DLD1 (cell line): Measurements from ENCODE around the gene ZNF274.
"Not testable (repeated sequence)": the region's sequence is repeated elsewhere in the genome, so short reads cannot be mapped to it uniquely, and the experiment has no call there.

Experiments used
- in situ Hi-C: cut with HindIII; loops from 2 replicates; pipeline ENCODE4 v1.10.0; 2017; ENCODE audit warnings: low sequenced_read_pairs

The ZNF274 gene

DNA sequence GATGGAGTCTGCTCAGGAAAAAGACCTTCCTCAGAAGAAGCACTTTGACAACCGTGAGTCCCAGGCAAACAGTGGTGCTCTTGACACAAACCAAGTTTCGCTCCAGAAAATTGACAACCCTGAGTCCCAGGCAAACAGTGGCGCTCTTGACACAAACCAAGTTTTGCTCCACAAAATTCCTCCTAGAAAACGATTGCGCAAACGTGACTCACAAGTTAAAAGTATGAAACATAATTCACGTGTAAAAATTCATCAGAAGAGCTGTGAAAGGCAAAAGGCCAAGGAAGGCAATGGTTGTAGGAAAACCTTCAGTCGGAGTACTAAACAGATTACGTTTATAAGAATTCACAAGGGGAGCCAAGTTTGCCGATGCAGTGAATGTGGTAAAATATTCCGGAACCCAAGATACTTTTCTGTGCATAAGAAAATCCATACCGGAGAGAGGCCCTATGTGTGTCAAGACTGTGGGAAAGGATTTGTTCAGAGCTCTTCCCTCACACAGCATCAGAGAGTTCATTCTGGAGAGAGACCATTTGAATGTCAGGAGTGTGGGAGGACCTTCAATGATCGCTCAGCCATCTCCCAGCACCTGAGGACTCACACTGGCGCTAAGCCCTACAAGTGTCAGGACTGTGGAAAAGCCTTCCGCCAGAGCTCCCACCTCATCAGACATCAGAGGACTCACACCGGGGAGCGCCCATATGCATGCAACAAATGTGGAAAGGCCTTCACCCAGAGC lies 29.6 kb downstream of the ZNF274 start:
- in situ Hi-C loops, result no loop called here

DNA sequence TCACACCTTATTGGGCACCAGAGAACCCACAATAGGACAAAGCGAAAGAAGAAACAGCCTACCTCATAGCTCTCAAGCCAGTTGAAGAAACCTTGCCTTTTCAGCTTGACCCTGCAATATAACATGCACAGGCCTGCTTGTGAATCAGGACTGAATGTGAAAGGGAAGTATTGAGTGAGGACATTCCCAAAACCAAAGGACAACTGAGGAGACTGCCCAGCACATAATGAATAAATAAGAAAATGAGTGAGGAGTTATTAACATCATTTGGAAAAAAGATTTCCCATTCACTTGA lies 30.2 kb downstream of the ZNF274 start:
- in situ Hi-C loops, result no loop called here

DNA sequence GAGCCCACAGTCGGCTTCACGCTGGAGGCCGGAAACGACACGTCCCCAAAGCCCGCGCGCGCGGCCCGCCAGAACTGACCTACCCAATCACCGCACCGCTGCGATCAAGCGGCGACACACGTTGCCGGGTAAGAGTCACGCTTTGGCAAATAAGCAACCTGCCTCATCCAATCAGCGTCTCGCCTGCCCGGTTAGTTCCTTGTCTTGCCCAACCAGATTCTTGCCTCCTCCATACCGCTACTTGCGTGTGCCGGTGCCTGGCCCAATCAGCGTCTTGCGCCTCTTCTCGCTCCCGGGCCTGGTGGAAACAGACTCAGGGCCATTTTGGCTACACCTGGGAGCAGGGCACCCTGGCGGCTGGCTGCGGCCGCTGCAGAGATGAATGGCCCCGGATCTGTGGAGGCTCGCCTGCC lies 34.2 kb downstream of the ZNF274 start:
- in situ Hi-C loops, result no loop called here

DNA sequence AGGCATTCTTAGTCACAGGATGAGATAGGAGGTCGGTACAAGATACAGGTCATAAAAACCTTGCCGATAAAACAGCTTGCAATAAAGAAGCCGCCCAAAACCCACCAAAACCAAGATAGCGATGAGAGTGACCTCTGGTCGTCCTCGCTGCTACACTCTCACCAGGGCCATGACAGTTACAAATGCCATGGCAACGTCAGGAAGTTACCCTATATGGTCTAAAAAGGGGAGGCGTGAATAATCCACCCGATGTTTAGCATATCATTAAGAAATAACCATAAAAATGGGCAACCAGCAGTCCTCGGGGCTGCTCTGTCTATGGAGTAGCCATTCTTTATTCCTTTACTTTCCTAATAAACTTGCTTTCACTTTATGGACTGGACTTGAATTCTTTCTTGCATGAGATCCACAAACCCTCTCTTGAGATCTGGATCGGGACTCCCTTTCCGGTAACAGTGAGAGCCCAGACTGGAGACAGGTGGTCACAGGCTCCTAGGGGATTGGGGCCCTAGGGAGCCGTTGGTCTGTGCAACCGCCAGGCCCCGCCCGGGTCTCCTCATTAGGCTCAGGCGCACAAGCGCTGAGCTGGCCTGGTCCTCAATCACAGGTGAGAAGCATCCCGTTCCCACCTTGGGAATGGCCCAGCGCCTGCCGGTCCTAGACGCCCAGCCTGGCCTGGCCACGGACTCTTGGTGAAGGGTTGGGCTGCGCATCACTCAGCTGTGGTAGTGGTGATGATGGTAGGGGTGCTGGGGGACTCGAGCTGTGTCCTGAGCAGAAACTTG lies 34.9 kb downstream of the ZNF274 start:
- in situ Hi-C loops, result no loop called here

DNA sequence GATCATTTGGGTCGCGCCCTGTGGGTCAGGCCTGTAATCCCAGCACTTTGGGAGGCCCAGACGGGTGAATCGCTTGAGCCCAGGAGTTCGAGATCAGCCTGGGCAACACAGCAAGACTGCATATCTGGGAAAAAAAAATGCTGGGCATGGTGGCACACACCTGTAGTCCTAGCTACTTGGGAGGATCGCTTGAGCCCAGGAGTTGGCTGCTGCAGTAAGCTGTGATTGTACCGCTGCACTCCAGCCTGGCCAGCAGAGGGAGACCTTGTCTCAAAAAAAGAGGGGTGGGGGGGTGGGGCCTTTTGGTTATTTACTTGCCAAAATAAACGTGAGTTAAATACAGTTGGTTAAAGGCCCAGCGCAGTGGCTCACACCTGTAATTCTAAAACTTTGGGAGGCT lies 36.0 kb downstream of the ZNF274 start:
- in situ Hi-C loops, result no loop called here

DNA sequence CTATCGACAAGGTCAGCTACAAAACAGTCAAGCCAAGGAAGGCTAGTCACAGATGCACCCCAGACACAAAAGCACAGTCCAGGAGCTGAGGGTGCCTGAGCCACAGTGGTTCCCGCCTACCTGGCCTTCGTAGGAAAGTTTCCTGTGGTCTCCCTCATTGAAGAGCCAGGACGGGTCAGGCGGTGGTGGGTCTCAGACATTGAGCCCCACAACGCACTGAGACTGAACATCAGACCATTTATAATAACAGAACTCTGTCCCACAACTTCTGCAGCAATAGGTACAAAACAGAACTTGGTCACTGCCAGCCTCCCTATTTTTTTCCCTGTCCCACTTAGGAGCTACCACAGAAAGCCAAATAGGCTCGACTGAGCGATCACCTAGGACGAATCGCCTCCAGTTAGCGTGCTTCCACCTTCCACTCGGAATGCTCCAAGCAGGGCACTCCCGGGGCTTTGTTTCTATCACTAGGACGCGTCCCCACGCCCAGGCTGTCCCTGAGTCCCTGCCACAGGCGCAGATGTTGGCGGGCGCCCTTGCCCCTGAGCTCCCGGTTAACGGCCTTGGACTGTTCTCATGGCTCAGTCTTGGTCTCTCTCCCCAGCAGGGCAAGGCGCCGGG lies 45.2 kb downstream of the ZNF274 start:
- in situ Hi-C loops, result no loop called here

DNA sequence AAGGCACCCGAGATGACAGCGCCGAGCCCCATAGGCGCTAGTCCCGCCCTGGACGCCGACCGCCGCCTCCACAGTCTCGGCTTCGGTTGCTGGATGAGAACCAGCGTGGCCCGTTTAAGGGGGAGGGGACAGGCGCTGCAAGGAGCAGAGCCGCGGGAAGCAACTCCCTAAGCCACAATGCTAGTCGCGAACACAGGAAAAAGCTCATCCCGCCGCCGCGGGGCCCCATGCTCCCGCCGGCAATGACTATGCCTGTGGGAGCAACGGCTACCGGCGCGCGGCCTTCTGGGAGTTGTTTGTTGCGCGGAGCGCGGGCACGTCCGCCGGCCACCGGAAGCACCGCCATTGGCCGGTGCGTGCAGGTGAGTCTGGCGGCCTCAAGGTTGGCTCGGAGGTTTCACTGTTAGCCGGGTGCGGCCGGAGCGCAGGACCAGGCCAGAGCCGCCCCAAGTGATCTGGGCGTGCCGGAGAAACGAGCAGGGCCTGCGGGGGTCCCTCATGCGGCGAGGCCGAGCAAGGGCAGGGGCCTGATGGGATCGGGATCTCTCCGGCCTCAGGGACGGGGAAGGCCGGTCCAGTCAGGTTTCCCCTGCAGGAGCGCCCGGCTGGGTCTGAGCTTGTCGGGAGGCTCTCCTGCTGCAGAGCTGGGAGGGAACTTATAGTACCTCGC lies 45.9 kb downstream of the ZNF274 start, which contains the start of gene ZNF544:
Gene ZNF544, plus strand, starts transcription at position 330 of the 670 bp plus-strand sequence. CDS start 15,110 bp downstream, outside the sequence.
- in situ Hi-C loops, result no loop called here

DNA sequence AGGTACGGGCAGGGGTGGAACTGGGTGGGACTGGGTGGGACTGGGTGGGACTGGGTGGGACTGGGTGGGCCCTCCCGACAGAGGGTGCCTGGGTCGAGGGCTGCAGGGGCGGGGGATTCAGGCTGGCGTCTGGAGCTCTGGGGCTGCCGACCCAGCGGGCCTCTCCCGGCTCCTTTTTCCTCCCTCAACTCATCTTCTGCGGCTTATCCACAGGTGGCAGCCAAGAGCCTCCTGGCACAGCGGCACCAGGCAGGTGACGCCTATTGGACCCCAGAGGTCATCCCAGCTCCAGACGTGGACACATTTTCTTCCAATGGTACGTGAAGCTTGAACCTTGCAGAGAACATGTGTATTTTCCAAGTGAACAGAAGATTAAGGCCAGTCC lies 46.4 kb downstream of the ZNF274 start:
- in situ Hi-C loops, result no loop called here

DNA sequence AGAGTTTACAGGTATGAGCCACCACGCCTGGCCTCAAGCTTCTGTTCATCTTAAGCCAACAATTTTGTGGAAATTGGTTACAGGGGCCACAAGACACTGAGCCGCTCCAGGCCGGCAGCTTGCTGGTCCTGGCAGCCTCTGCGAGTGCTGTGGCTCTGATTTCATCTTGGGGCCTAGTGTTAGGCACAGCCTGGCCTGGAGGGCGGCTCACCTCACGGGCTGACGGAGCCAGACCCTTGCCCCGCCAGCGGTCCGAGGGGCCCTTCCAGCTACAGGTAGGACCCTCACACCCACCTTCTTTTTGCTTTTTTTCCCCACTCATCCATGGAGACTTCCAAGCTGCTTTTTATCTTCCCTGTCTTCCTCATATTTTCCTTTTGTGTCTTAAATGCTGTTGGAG lies 54.5 kb downstream of the ZNF274 start:
- in situ Hi-C loops, result loop anchor here (10.0 kb wide), 1 partner anchor 77 kb away; no protein-coding TSS in a partner anchor

DNA sequence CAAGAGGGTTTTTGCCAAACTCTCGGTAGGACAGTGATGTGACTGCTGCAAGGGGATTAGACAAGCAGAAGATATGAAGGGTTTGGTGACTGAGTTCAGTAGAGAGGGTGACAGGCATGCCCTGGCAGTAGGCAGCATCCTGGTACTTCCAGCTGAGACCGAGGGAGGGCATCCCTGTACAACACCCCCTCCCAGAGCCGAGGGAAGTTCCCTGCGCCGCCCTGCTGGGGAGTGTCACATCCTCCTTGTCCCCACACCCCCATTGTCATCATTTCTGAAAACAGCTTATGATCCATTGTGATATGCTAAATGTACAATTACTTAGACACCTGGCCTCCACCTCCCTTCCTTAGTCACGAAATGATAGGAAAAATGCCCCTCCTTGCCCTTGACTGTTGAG lies 60.5 kb downstream of the ZNF274 start:
- in situ Hi-C loops, result no loop called here

DNA sequence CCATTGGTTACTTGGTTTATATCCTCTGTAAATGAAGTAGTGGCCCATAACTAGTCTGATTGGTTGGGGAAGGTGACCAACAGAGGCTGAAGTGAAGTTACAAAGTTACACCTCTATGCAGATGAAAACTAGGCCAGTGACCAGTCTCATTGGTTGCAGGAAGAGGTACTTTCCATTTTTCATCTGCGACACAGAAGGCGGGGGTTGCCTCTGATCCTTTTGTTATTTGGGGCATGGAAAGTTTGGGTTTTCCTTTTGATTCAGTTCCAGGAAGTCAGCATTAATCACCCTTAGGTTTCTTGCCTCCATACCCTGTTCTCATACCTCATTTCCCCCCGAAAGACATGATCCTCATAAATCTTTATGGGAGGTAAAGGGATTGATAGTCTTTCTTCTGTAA lies 66.0 kb downstream of the ZNF274 start:
- in situ Hi-C loops, result no loop called here

DNA sequence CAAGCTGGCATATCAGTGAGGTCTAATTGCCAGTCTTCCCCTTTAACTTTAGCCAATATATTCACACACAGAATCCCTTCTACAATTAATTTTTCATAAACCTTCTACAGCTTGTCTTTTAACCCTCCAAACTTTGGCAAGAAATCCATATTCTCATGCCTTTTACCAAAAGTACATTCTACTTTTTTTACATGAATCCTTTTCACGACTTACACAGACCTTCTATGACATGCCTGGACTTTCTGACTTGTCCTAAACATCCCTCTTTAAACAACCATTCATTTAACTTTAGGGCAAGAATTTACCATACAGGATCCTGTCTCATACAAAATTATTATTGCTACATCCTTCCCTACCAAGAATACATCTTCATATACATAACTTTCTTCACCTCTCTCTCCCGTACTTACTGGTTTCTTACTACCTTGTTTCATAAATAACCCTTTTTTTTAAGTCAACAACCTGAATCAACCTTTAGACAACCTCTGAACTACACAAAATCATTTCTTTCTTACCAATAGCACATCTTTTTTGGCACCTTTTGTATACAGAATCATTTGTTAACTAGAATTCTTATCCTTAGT lies 69.3 kb downstream of the ZNF274 start:
- in situ Hi-C loops, result no loop called here

DNA sequence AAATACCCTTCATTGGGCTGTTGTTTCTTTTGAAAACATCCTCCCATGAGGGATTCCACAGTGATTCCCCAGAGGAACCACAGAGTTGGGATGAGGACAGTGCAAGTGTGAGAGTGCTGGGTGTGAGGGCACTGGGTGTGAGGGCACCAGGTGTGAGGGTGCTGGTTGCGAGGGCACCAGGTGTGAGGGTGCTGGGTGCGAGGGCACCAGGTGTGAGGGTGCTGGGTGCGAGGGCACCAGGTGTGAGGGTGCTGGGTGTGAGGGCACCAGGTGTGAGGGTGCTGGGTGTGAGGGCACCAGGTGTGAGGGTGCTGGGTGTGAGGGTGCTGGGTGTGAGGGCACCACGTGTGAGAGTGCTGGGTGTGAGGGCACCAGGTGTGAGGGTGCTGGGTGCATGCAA lies 75.4 kb downstream of the ZNF274 start:
- in situ Hi-C loops, result not testable (repeated sequence)

DNA sequence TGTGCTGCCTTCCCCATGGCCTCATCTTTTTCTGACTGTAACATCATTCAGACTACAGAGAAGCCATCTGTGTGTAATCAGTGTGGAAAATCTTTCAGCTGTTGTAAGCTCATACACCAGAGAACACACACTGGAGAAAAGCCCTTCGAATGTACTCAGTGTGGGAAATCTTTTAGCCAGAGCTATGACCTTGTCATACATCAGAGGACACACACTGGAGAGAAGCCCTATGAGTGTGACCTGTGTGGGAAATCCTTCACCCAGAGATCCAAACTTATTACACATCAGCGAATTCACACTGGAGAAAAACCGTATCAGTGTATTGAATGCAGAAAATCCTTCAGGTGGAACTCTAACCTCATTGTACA lies 78.7 kb downstream of the ZNF274 start:
- in situ Hi-C loops, result no loop called here

DNA sequence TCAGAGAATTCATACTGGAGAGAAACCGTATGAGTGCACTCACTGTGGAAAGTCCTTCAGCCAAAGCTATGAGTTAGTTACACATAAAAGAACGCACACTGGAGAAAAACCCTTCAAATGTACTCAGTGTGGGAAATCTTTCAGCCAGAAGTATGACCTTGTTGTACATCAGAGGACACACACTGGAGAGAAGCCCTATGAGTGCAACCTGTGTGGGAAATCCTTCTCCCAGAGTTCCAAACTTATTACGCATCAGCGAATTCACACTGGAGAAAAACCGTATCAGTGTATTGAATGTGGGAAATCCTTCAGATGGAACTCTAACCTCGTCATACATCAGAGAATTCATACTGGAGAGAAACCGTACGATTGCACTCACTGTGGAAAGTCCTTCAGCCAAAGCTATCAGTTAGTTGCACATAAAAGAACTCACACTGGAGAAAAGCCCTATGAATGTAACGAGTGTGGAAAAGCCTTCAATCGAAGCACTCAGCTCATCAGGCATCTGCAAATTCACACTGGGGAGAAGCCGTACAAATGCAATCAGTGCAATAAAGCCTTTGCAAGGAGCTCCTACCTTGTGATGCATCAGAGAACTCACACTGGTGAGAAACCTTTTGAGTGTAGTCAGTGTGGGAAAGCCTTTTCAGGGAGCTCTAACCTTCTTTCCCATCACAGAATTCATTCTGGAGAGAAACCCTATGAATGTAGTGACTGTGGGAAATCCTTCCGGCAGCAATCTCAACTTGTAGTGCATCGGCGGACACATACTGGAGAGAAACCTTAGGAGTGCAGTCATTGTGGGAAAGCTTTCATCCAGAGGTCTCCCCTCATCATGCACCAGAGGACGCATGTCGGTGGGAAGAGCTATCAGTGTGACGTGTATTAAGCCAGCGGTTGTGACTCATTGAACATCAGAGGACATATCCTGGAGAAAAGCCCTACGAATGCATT lies 79.4 kb downstream of the ZNF274 start:
- in situ Hi-C loops, result no loop called here

DNA sequence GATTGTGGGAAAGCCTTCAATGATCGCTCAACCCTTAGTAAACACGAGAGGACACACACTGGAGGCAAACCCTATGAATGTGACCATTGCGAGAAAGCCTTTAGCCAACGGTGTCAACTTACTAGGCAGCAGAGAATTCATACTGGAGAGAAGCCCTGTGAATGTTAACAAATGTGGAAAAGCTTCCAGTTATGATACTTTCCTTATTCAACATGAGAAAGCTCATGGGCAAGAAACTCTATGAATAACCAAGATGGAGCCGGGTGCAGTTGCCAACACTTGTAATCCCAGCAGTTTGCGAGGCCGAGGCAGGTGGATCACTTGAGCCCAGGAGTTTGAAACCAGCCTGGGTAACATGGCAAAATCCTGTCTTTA lies 80.0 kb downstream of the ZNF274 start:
- in situ Hi-C loops, result no loop called here
